HL-60 (cell line): ENCODE measurements around the gene COLEC12.
"Not testable (repeated sequence)": the region's sequence is repeated elsewhere in the genome, so short reads cannot be mapped to it uniquely, and the experiment has no call there.

Experiments
- DNase-seq, 2 experiments: peaks; one replicate each; pipeline ENCODE4 v3.0.0-alpha.2; 2010 to 2020; ENCODE audit warnings: low read depth in 1 of 2, low spot score in 1 of 2
- H3K27ac ChIP-seq: fragments of 250-450 bp; sonication (Bioruptor Pico); replicated peaks from 2 replicates; pipeline ENCODE4 v1.5.1; 2020; ENCODE audit warnings: mild to moderate bottlenecking, moderate library complexity
- H3K27me3 ChIP-seq: fragments of 250-450 bp; sonication (Bioruptor Pico); 2 replicates; pipeline ENCODE4 v1.5.1; 2021; ENCODE audit warnings: mild to moderate bottlenecking, moderate library complexity; ENCODE audit not compliant: insufficient read depth, poor library complexity, severe bottlenecking
- H3K4me3 ChIP-seq: replicated peaks from 2 replicates; pipeline ENCODE4 v1.5.1; 2011; ENCODE audit warnings: mild to moderate bottlenecking, control low read depth, low read length; ENCODE audit not compliant: insufficient read depth
- CTCF ChIP-seq: IDR thresholded peaks from one replicate; pipeline ENCODE4 v1.5.1; 2011; ENCODE audit warnings: low read length, control low read depth, inconsistent platforms; ENCODE audit not compliant: insufficient read depth
- GABPA ChIP-seq: IDR thresholded peaks from 2 replicates; pipeline ENCODE4 v1.6.1; 2012; ENCODE audit warnings: low read depth
- POLR2AphosphoS5 ChIP-seq: IDR thresholded peaks from 2 replicates; pipeline ENCODE4 v1.6.1; 2012; ENCODE audit warnings: low read depth
- REST ChIP-seq: IDR thresholded peaks from 2 replicates; pipeline ENCODE4 v1.6.1; 2012; ENCODE audit warnings: low read depth; ENCODE audit not compliant: insufficient replicate concordance
- SPI1 ChIP-seq: IDR thresholded peaks from 2 replicates; pipeline ENCODE4 v1.6.1; 2012; ENCODE audit warnings: low read depth, mild to moderate bottlenecking, borderline replicate concordance

COLEC12 gene

GRCh38 chr18:407191-407590 is 93.3 kb downstream of the COLEC12 start:
- H3K27ac ChIP-seq = no peak overlapping the region
- no peak for DNase-seq
- TF ChIP-seq GABPA = no peak
- no peak for TF ChIP-seq POLR2AphosphoS5
- TF ChIP-seq SPI1 = no peak
- TF ChIP-seq CTCF = no peak
- no peak for TF ChIP-seq REST
- no peaks in the 10 kb centered on the region for H3K27me3 ChIP-seq
- no peak overlapping the region for H3K4me3 ChIP-seq

- no peak for DNase-seq
- TF ChIP-seq POLR2AphosphoS5 (no peak), CTCF (no peak), GABPA (no peak), REST (no peak), SPI1 (no peak)
- Histone ChIP-seq H3K27me3 (no peaks in the 10 kb centered on the region), H3K4me3 (no peak overlapping the region), H3K27ac (no peak overlapping the region)
Measured at GRCh38 chr18:406677-407076, 93.8 kb downstream of the COLEC12 start.

- H3K27me3 ChIP-seq, H3K4me3 ChIP-seq: not testable (repeated sequence)
- DNase-seq = peak in 1 of 2 experiments; percentile 71
- peak overlapping the region; percentile 39 for H3K27ac ChIP-seq
- peak; percentile 19; the same call in 1 of the 2 replicates for TF ChIP-seq SPI1
Measured at GRCh38 chr18:405006-405405, 95.5 kb downstream of the COLEC12 start.

GRCh38 chr18:404061-404636 is 96.4 kb downstream of the COLEC12 start:
- no peaks in the 10 kb centered on the region for H3K27me3 ChIP-seq
- H3K27ac ChIP-seq = peak overlapping the region; percentile 39

More at GRCh38 chr18:404061-404636, 96.4 kb downstream of the COLEC12 start:
- DNase-seq = peak in 1 of 2 experiments; percentile 43
- TF ChIP-seq POLR2AphosphoS5 = no peak
- no peak for TF ChIP-seq GABPA
- TF ChIP-seq REST = no peak
- no peak for TF ChIP-seq CTCF
- TF ChIP-seq SPI1 = no peak
- H3K4me3 ChIP-seq = no peak overlapping the region
